Fibroblast of mammary gland (primary cell): Measurements from ENCODE around the gene EIF3K.

ENCODE experiments used
- DNase-seq: peaks from one replicate; pipeline ENCODE4 v3.0.0-alpha.2; 2010; ENCODE audit warnings: low read depth
- H3K4me3 ChIP-seq: 2 replicates; pipeline ENCODE4 v1.5.1; 2011; ENCODE audit warnings: low read depth, mild to moderate bottlenecking, low read length, moderate library complexity; ENCODE audit not compliant: control insufficient read depth
- CTCF ChIP-seq: conservative IDR thresholded peaks from 2 replicates; pipeline ENCODE4 v1.5.1; 2011; ENCODE audit warnings: low read depth, low read length, inconsistent platforms; ENCODE audit not compliant: control insufficient read depth, insufficient read depth

EIF3K gene

GRCh38 chr19:38685666-38686529 is 66.9 kb downstream of the EIF3K start:
- DNase-seq = peak; percentile 67
- TF ChIP-seq CTCF = peak; percentile 60

GRCh38 chr19:38686530-38686888 is 67.5 kb downstream of the EIF3K start:
- H3K4me3 ChIP-seq = no peak overlapping the region
- DNase-seq = no peak
- no peak for TF ChIP-seq CTCF

More at GRCh38 chr19:38685666-38686529, 66.9 kb downstream of the EIF3K start:
- no peak overlapping the region for H3K4me3 ChIP-seq
